ENCODE results near the gene LSS.
A peak's percentile ranks its signal among the peaks of the same experiment; 100 is the strongest.
"Not testable (repeated sequence)": the region's sequence is repeated elsewhere in the genome, so short reads cannot be mapped to it uniquely, and the experiment has no call there.

Gene LSS

GRCh38 chr21:46189213-46189958 lies 39.2 kb downstream of the LSS start:
- Histone ChIP-seq H3K9me3 (ENCODE audit: control insufficient read depth in 1 of 2, low read length in 2 of 2) (no peaks in the 10 kb centered on the region), H3K27ac (ENCODE audit: low read length) (no peak overlapping the region), H3K27me3 (ENCODE audit: low read depth, low read length) (no peaks in the 10 kb centered on the region), H3K4me1 (ENCODE audit: control insufficient read depth in 1 of 2, insufficient read depth in 2 of 2, low read length in 2 of 2) (peaks cover 0 to 3% of the 10 kb centered on the region in 2 donors), H3K4me3 (ENCODE audit: low read depth in 1 of 2, low read length in 2 of 2) (no peak overlapping the region), H3K36me3 (ENCODE audit: control insufficient read depth in 1 of 2, insufficient read depth in 2 of 2, low read length in 2 of 2) (peaks cover 9 to 33% of the 10 kb centered on the region in 2 donors)

DNA sequence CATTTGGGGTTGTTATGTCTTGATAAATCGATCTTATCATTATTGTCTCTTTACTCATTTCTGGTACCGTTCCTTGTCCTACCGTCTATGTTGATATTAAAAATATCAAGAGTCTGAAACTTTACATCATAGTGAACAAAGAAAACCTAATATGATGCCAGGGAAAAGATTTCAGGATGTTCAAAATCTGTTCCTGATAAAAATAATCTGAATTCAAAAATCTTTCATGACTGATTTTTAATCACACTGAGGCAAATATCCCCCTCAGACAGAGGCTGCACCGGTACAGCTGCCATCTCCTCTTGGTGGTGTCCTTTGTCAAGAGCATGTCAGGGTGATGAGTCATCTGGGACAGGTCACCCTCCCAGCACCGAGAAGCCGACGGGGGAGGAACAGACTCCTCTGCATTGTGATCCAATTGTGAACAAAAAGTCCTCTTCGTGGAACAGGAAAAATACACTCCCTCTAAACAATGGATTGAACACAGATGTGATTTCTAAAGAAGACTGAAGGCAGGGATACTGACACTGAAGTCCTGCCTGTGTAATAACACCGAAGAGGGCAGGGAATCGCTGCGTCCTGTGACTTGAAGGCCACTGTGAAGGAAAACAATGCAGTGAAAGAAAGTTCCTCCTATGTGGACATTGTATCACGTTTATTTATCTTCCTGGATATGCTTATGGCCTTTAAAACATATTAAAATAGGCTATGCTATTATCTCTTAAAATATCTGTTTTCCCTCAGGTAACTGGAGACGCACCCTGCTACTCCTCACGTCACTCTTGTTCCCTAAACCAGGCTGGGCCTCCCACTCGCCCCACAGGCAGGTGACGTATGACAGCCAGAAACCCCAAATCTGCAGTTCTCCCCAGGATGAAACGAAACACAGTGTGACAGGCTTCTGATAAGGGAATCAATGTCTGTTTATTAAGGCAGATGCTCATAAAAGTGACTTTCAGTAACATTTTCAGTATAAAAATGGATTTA lies 40.1 kb downstream of the LSS start:
- Histone ChIP-seq H3K4me3 (ENCODE audit: low read depth in 1 of 2, low read length in 2 of 2) (no peak overlapping the region), H3K27ac (ENCODE audit: low read length) (no peak overlapping the region), H3K27me3 (ENCODE audit: low read depth, low read length) (no peaks in the 10 kb centered on the region), H3K9me3 (ENCODE audit: control insufficient read depth in 1 of 2, low read length in 2 of 2) (no peaks in the 10 kb centered on the region), H3K4me1 (ENCODE audit: control insufficient read depth in 1 of 2, insufficient read depth in 2 of 2, low read length in 2 of 2) (peaks cover 0 to 3% of the 10 kb centered on the region in 2 donors), H3K36me3 (ENCODE audit: control insufficient read depth in 1 of 2, insufficient read depth in 2 of 2, low read length in 2 of 2) (peaks cover under 1 to 25% of the 10 kb centered on the region in 2 donors)

GRCh38 chr21:46187814-46188213 lies 40.8 kb downstream of the LSS start:
- Histone ChIP-seq H3K4me1 (ENCODE audit: control insufficient read depth in 1 of 2, insufficient read depth in 2 of 2, low read length in 2 of 2) (peaks cover 0 to 3% of the 10 kb centered on the region in 2 donors), H3K9me3 (ENCODE audit: control insufficient read depth in 1 of 2, low read length in 2 of 2) (no peaks in the 10 kb centered on the region), H3K4me3 (ENCODE audit: low read depth in 1 of 2, low read length in 2 of 2) (no peak overlapping the region), H3K36me3 (ENCODE audit: control insufficient read depth in 1 of 2, insufficient read depth in 2 of 2, low read length in 2 of 2) (peaks cover 0 to 22% of the 10 kb centered on the region in 2 donors), H3K27ac (ENCODE audit: low read length) (no peak overlapping the region), H3K27me3 (ENCODE audit: low read depth, low read length) (no peaks in the 10 kb centered on the region)

GRCh38 chr21:46187261-46187660 lies 41.3 kb downstream of the LSS start:
- H3K4me1 ChIP-seq (ENCODE audit: control insufficient read depth in 1 of 2, insufficient read depth in 2 of 2, low read length in 2 of 2) = peaks cover 0 to 3% of the 10 kb centered on the region in 2 donors
- H3K27me3 ChIP-seq (ENCODE audit: low read depth, low read length) = no peaks in the 10 kb centered on the region
- H3K4me3 ChIP-seq (ENCODE audit: low read depth in 1 of 2, low read length in 2 of 2) = no peak overlapping the region
- H3K9me3 ChIP-seq (ENCODE audit: control insufficient read depth in 1 of 2, low read length in 2 of 2) = no peaks in the 10 kb centered on the region
- H3K27ac ChIP-seq (ENCODE audit: low read length) = no peak overlapping the region
- peaks cover 0 to 19% of the 10 kb centered on the region in 2 donors for H3K36me3 ChIP-seq (ENCODE audit: control insufficient read depth in 1 of 2, insufficient read depth in 2 of 2, low read length in 2 of 2)

DNA sequence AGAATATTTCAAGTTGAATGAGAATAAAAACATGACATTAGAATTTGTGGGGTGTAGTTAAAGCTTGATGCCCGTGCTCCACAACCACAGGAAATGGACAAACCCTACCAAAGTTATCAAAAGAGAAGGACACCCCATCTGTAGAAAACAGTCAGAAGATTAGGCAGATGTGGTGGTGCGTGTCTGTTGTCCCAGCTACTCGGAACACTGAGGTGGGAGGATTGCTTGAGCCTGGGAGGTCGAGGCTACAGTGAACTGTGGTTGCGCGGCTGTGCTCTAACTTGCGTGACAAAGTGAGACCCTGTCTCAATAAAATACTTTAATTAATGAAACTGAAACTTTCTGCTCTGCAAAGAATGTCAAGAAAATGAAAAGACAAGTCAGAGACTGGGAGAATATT lies 42.9 kb downstream of the LSS start:
- Histone ChIP-seq H3K36me3 (ENCODE audit: control insufficient read depth in 1 of 2, insufficient read depth in 2 of 2, low read length in 2 of 2) (peaks cover 0 to 3% of the 10 kb centered on the region in 2 donors), H3K4me1 (ENCODE audit: control insufficient read depth in 1 of 2, insufficient read depth in 2 of 2, low read length in 2 of 2) (peaks cover 0 to 3% of the 10 kb centered on the region in 2 donors), H3K27me3 (ENCODE audit: low read depth, low read length) (no peaks in the 10 kb centered on the region), H3K27ac (ENCODE audit: low read length) (peak overlapping the region; percentile 27), H3K9me3 (ENCODE audit: control insufficient read depth in 1 of 2, low read length in 2 of 2) (no peaks in the 10 kb centered on the region), H3K4me3 (ENCODE audit: low read depth in 1 of 2, low read length in 2 of 2) (no peak overlapping the region)

- Histone ChIP-seq H3K9me3 (ENCODE audit: control insufficient read depth in 1 of 2, low read length in 2 of 2) (no peaks in the 10 kb centered on the region), H3K4me3 (ENCODE audit: low read depth in 1 of 2, low read length in 2 of 2) (peak overlapping the region; percentile 61 to 74), H3K4me1 (ENCODE audit: control insufficient read depth in 1 of 2, insufficient read depth in 2 of 2, low read length in 2 of 2) (peaks cover 0 to 3% of the 10 kb centered on the region in 2 donors), H3K36me3 (ENCODE audit: control insufficient read depth in 1 of 2, insufficient read depth in 2 of 2, low read length in 2 of 2) (no peaks in the 10 kb centered on the region), H3K27me3 (ENCODE audit: low read depth, low read length) (no peaks in the 10 kb centered on the region), H3K27ac (ENCODE audit: low read length) (peak overlapping the region; percentile 77)
Observed at GRCh38 chr21:46184625-46185555, 43.7 kb downstream of the LSS start.

- Histone ChIP-seq H3K27me3 (ENCODE audit: low read depth, low read length) (no peaks in the 10 kb centered on the region), H3K4me3 (ENCODE audit: low read depth in 1 of 2, low read length in 2 of 2) (peak within 1 kb of the TSS; percentile 61 to 84), H3K36me3 (ENCODE audit: control insufficient read depth in 1 of 2, insufficient read depth in 2 of 2, low read length in 2 of 2) (no peaks in the 10 kb centered on the region), H3K9me3 (ENCODE audit: control insufficient read depth in 1 of 2, low read length in 2 of 2) (no peaks in the 10 kb centered on the region), H3K4me1 (ENCODE audit: control insufficient read depth in 1 of 2, insufficient read depth in 2 of 2, low read length in 2 of 2) (peaks cover 0 to 3% of the 10 kb centered on the region in 2 donors), H3K27ac (ENCODE audit: low read length) (peak within 1 kb of the TSS; percentile 77)
Observed at GRCh38 chr21:46183910-46184624, 44.5 kb downstream of the LSS start, which contains the start of gene SPATC1L. Gene SPATC1L, minus strand, starts transcription at chr21:46184459. Its CDS starts 1,643 bp downstream, at chr21:46182816.

GRCh38 chr21:46183337-46183909 lies 45.2 kb downstream of the LSS start:
- peak overlapping the region in 1 of 2 donors; percentile 61 for H3K4me3 ChIP-seq (ENCODE audit: low read depth in 1 of 2, low read length in 2 of 2)
- not testable (repeated sequence) for H3K4me1 ChIP-seq (ENCODE audit: control insufficient read depth in 1 of 2, insufficient read depth in 2 of 2, low read length in 2 of 2); H3K27ac ChIP-seq (ENCODE audit: low read length); H3K9me3 ChIP-seq (ENCODE audit: control insufficient read depth in 1 of 2, low read length in 2 of 2); H3K27me3 ChIP-seq (ENCODE audit: low read depth, low read length); H3K36me3 ChIP-seq (ENCODE audit: control insufficient read depth in 1 of 2, insufficient read depth in 2 of 2, low read length in 2 of 2)

- H3K27ac ChIP-seq (ENCODE audit: low read length) = no peak overlapping the region
- no peaks in the 10 kb centered on the region for H3K27me3 ChIP-seq (ENCODE audit: low read depth, low read length)
- H3K4me1 ChIP-seq (ENCODE audit: control insufficient read depth in 1 of 2, insufficient read depth in 2 of 2, low read length in 2 of 2) = peaks cover 0 to 3% of the 10 kb centered on the region in 2 donors
- H3K9me3 ChIP-seq (ENCODE audit: control insufficient read depth in 1 of 2, low read length in 2 of 2) = no peaks in the 10 kb centered on the region
- no peak overlapping the region for H3K4me3 ChIP-seq (ENCODE audit: low read depth in 1 of 2, low read length in 2 of 2)
- H3K36me3 ChIP-seq (ENCODE audit: control insufficient read depth in 1 of 2, insufficient read depth in 2 of 2, low read length in 2 of 2) = no peaks in the 10 kb centered on the region
Observed at GRCh38 chr21:46182548-46183336, 45.8 kb downstream of the LSS start.
